CD14-positive monocyte (primary cell): ENCODE measurements around the gene CARMIL3. TPM values are rescaled to one million over a fixed set of nuclear protein-coding genes. Genes with fewer than 3 reads are reported as not detected.
"Not testable (repeated sequence)": the region's sequence is repeated elsewhere in the genome, so short reads cannot be mapped to it uniquely, and the experiment has no call there.

Source experiments
- DNase-seq, 3 donors: peaks; one replicate each; pipeline ENCODE4 v3.0.0-alpha.2; 2011 to 2022
- H2AFZ ChIP-seq: 2 replicates; pipeline ENCODE4 v1.6.0; 2012; ENCODE audit warnings: mild to moderate bottlenecking, low read depth, low read length, inconsistent platforms; ENCODE audit not compliant: insufficient read depth, poor library complexity, severe bottlenecking
- H3K27ac ChIP-seq, 2 donors: 1 replicate in 1 of 2; 2 replicates in 1 of 2; pipeline ENCODE4 v1.5.1; 2012 to 2013; ENCODE audit warnings: low read length in 2 of 2, control low read depth in 1 of 2, inconsistent platforms in 1 of 2, low read depth in 1 of 2, mild to moderate bottlenecking in 1 of 2
- H3K27me3 ChIP-seq, 2 donors: one replicate each; pipeline versions ENCODE4 v1.6.0 to v1.6.1; 2011 to 2013; ENCODE audit warnings: low read length in 2 of 2; ENCODE audit not compliant: control insufficient read depth in 2 of 2, insufficient read depth in 2 of 2
- H3K36me3 ChIP-seq, 2 donors: replicated peaks in 1 of 2; 1 replicate in 1 of 2; 2 replicates in 1 of 2; pipeline versions ENCODE4 v1.5.1 to v1.6.1; 2012 to 2013; ENCODE audit warnings: low read length in 2 of 2, control low read depth in 1 of 2, inconsistent platforms in 1 of 2, mild to moderate bottlenecking in 1 of 2; ENCODE audit not compliant: insufficient read depth in 2 of 2, control insufficient read depth in 1 of 2
- H3K4me1 ChIP-seq, 2 donors: 1 replicate in 1 of 2; 2 replicates in 1 of 2; pipeline versions ENCODE4 v1.5.1 to v1.6.1; 2012 to 2013; ENCODE audit warnings: low read length in 2 of 2, control low read depth in 1 of 2, inconsistent platforms in 1 of 2, mild to moderate bottlenecking in 1 of 2, moderate library complexity in 1 of 2; ENCODE audit not compliant: insufficient read depth in 2 of 2, control insufficient read depth in 1 of 2
- H3K4me2 ChIP-seq: replicated peaks from 2 replicates; pipeline ENCODE3; 2012; ENCODE audit warnings: low read length, moderate library complexity, mild to moderate bottlenecking; ENCODE audit not compliant: poor library complexity, severe bottlenecking; ENCODE audit errors: extremely low read depth
- H3K4me3 ChIP-seq, 3 experiments: fragments of 200-600 bp in 1 of 3; sonication (generic) in 1 of 3; replicated peaks in 1 of 3; 1 replicate in 2 of 3; 2 replicates in 1 of 3; pipeline ENCODE4 v1.5.1; 2011 to 2013; ENCODE audit warnings: low read length in 3 of 3, mild to moderate bottlenecking in 3 of 3, control low read depth in 2 of 3, low read depth in 2 of 3, inconsistent platforms in 1 of 3, moderate library complexity in 1 of 3
- H3K79me2 ChIP-seq: 2 replicates; pipeline ENCODE4 v1.6.0; 2012; ENCODE audit warnings: mild to moderate bottlenecking, control low read depth, inconsistent platforms, low read length, moderate library complexity; ENCODE audit not compliant: insufficient read depth
- H3K9ac ChIP-seq: 2 replicates; pipeline ENCODE4 v1.6.0; 2017; ENCODE audit warnings: low read length, mild to moderate bottlenecking; ENCODE audit not compliant: insufficient read depth, poor library complexity, severe bottlenecking
- H3K9me3 ChIP-seq, 2 donors: replicated peaks in 1 of 2; 1 replicate in 1 of 2; 2 replicates in 1 of 2; pipeline versions ENCODE4 v1.5.1 to v1.6.1; 2012 to 2013; ENCODE audit warnings: low read length in 2 of 2, control low read depth in 1 of 2; ENCODE audit not compliant: control insufficient read depth in 1 of 2, insufficient read depth in 1 of 2
- H4K20me1 ChIP-seq: 2 replicates; pipeline ENCODE4 v1.6.0; 2012; ENCODE audit warnings: mild to moderate bottlenecking, low read length, control low read depth, moderate library complexity; ENCODE audit not compliant: insufficient read depth
- H3K27ac Mint-ChIP-seq, 7 donors: one replicate each; pipeline ENCODE4 v1.8.0; 2020; ENCODE audit warnings: mild to moderate bottlenecking in 7 of 7, mixed read lengths in 7 of 7, moderate library complexity in 6 of 7, inconsistent platforms in 2 of 7
- H3K27me3 Mint-ChIP-seq, 3 donors: one replicate each; pipeline ENCODE4 v1.8.0; 2021 to 2022; ENCODE audit warnings: low read depth in 3 of 3, mild to moderate bottlenecking in 3 of 3, mixed read lengths in 3 of 3, moderate library complexity in 3 of 3, inconsistent platforms in 1 of 3
- H3K36me3 Mint-ChIP-seq, 2 donors: one replicate each; pipeline ENCODE4 v1.8.0; 2020; ENCODE audit warnings: mixed read lengths in 2 of 2, inconsistent platforms in 1 of 2, mild to moderate bottlenecking in 1 of 2
- H3K4me1 Mint-ChIP-seq: one replicate; pipeline ENCODE4 v1.8.0; 2020; ENCODE audit warnings: mild to moderate bottlenecking, mixed read lengths
- H3K4me3 Mint-ChIP-seq, 2 donors: one replicate each; pipeline ENCODE4 v1.8.0; 2020; ENCODE audit warnings: mild to moderate bottlenecking in 2 of 2, mixed read lengths in 2 of 2, moderate library complexity in 1 of 2
- H3K9me3 Mint-ChIP-seq, 7 donors: one replicate each; pipeline ENCODE4 v1.8.0; 2020 to 2022; ENCODE audit warnings: mixed read lengths in 7 of 7, mild to moderate bottlenecking in 6 of 7, moderate library complexity in 6 of 7, inconsistent platforms in 2 of 7
- WGBS: methylation state at CpG from one replicate; pipeline ENCODE4 v1.1.5; 2013; ENCODE audit warnings: missing lambda C conversion rate; ENCODE audit not compliant: insufficient coverage; 5-methylcytosine and 5-hydroxymethylcytosine counted together
- intact Hi-C, 2 donors: fragments of 100-400 bp; cut with micrococcal nuclease; formaldehyde crosslinking; loops; one replicate each; pipeline versions ENCODE4 v1.15.0 to v1.15.1; 2023
- polyA plus RNA-seq, 3 donors: library from polyadenylated mRNA; depleted of rRNA in 1 of 3; unstranded in 2 of 3; stranded (reverse) in 1 of 3; fragments of 300-500 nt in 2 of 3; fragments of >200 nt in 1 of 3; fragmentation: Illumina TruSeq in 2 of 3; gene quantifications; 1 replicate in 2 of 3; 2 replicates in 1 of 3; pipeline ENCODE4 v1.2.3, GENCODE V29; 2012 to 2021
- TF ChIP-seq, protein P1 (sequence below): fragments of 200-600 bp; IDR thresholded peaks from one replicate; pipeline ENCODE4 v1.8.0; 2022; ENCODE audit warnings: antibody characterized with exemption, mild to moderate bottlenecking

CARMIL3 gene
- polyA plus RNA-seq, 3 donors: 1.0 TPM; not detected in 2

- H3K9me3 Mint-ChIP-seq: peaks cover 0 to 11% (median 5%) of the 10 kb centered on the region in 7 donors
- Histone ChIP-seq H3K4me3 (peak overlapping the region; percentile 61 to 88 (median 68)), H3K4me2 (peak overlapping the region; percentile 80), H3K36me3 (no peaks in the 10 kb centered on the region), H3K27me3 (no peaks in the 10 kb centered on the region), H3K4me1 (peaks cover 45 to 54% of the 10 kb centered on the region in 2 donors), H2AFZ (peak overlapping the region; percentile 95), H4K20me1 (no peaks in the 10 kb centered on the region), H3K27ac (peak overlapping the region; percentile 47 to 78), H3K9me3 (peaks cover 0 to 3% of the 10 kb centered on the region in 2 donors), H3K9ac (peak overlapping the region; percentile 73), H3K79me2 (no peaks in the 10 kb centered on the region)
- intact Hi-C loops: no loop called here
- no peaks in the 10 kb centered on the region for H3K36me3 Mint-ChIP-seq
- peak overlapping the region; percentile 99 to 100 for H3K4me3 Mint-ChIP-seq
- whole genome bisulfite sequencing: 0% methylated on average over 50 of the region's 50 CpGs
- DNase-seq: peak in 2 of 3 donors; percentile 44 to 48
- TF ChIP-seq, protein P1, sequence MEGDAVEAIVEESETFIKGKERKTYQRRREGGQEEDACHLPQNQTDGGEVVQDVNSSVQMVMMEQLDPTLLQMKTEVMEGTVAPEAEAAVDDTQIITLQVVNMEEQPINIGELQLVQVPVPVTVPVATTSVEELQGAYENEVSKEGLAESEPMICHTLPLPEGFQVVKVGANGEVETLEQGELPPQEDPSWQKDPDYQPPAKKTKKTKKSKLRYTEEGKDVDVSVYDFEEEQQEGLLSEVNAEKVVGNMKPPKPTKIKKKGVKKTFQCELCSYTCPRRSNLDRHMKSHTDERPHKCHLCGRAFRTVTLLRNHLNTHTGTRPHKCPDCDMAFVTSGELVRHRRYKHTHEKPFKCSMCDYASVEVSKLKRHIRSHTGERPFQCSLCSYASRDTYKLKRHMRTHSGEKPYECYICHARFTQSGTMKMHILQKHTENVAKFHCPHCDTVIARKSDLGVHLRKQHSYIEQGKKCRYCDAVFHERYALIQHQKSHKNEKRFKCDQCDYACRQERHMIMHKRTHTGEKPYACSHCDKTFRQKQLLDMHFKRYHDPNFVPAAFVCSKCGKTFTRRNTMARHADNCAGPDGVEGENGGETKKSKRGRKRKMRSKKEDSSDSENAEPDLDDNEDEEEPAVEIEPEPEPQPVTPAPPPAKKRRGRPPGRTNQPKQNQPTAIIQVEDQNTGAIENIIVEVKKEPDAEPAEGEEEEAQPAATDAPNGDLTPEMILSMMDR: peak; percentile 77
- peaks cover 0 to 1% (median 0%) of the 10 kb centered on the region in 3 donors for H3K27me3 Mint-ChIP-seq
- peak overlapping the region; percentile 81 to 95 (median 90) for H3K27ac Mint-ChIP-seq
- H3K4me1 Mint-ChIP-seq: peaks cover 61% of the 10 kb centered on the region
These were observed 15.4 kb upstream of the CARMIL3 start for GRCh38 chr14:24036169-24036962.

DNA sequence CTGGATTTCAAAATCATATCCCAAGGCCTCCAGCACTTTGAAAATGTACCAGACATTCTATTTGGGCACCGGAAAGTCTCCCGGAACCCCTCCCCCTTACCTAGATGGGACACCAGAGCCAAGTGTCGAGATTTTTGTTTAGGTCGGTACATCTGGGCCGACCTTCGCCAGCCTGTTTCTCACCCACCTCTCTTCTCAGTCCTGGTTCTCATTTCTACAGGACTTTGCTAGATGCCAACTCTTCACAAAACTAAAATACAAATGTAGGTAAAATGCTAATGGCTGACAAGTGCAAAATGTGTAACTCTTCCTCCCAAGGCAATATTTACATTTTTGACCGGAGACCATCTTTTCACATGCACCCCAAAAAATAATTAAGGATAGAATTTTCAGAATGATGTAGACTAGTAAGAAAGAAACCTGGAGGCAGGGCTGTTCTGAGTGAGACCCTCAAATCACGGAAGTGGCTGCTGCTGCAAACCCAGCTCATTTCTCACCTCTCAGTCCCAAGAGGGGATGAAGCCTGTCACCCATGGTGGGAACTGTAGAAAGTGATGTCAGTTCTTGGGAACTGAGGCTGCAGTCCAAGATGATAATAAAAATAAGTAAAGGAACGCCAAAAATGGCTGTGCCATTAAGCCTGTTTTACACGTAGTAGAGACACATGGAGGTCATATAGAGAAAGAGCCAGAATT, 14.7 kb upstream of the CARMIL3 start:
- H3K9me3 ChIP-seq, H3K79me2 ChIP-seq, H3K36me3 ChIP-seq, H4K20me1 ChIP-seq, H3K9me3 Mint-ChIP-seq, H3K36me3 Mint-ChIP-seq, DNase-seq, H3K27me3 ChIP-seq, intact Hi-C loops, H3K27me3 Mint-ChIP-seq: not testable (repeated sequence)
- Mint-ChIP-seq H3K27ac (peak overlapping the region in 6 of 7 donors; percentile 87 to 95 (median 90)), H3K4me3 (peak overlapping the region; percentile 99 to 100), H3K4me1 (peaks cover 61% of the 10 kb centered on the region)
- peak overlapping the region; percentile 73 for H3K9ac ChIP-seq
- H3K4me2 ChIP-seq: peak overlapping the region; percentile 80
- peak overlapping the region; percentile 61 to 88 (median 68) for H3K4me3 ChIP-seq
- TF ChIP-seq, protein P1: peak; percentile 37
- peak overlapping the region; percentile 47 to 78 for H3K27ac ChIP-seq
- peaks cover 45 to 54% of the 10 kb centered on the region in 2 donors for H3K4me1 ChIP-seq
- peak overlapping the region; percentile 95 for H2AFZ ChIP-seq
- WGBS: 37% methylated on average over 6 of the region's 10 CpGs
